Adipocyte (in vitro differentiated cells): ENCODE results near the gene PSMC3IP.
A peak's percentile ranks its signal among the peaks of the same experiment; 100 is the strongest.
"Not testable (repeated sequence)": the region's sequence is repeated elsewhere in the genome, so short reads cannot be mapped to it uniquely, and the experiment has no call there.

Experiments used
- DNase-seq: peaks from one replicate; pipeline ENCODE4 v3.0.0-alpha.2; 2015; ENCODE audit warnings: low read depth
- H3K27me3 ChIP-seq: replicated peaks from 2 replicates; pipeline ENCODE4 v1.7.0; 2013; ENCODE audit warnings: mild to moderate bottlenecking, low read length, moderate library complexity; ENCODE audit not compliant: control insufficient read depth, insufficient read depth
- H3K36me3 ChIP-seq: 2 replicates; pipeline ENCODE4 v1.7.0; 2013; ENCODE audit warnings: low read length, mild to moderate bottlenecking, moderate library complexity; ENCODE audit not compliant: control insufficient read depth, insufficient read depth, severe bottlenecking
- H3K4me1 ChIP-seq: 2 replicates; pipeline ENCODE4 v1.7.0; 2013; ENCODE audit warnings: mild to moderate bottlenecking, low read length, moderate library complexity; ENCODE audit not compliant: control insufficient read depth, insufficient read depth
- H3K4me3 ChIP-seq: 2 replicates; pipeline ENCODE4 v1.7.0; 2013; ENCODE audit warnings: mild to moderate bottlenecking, low read length, moderate library complexity
- H3K9ac ChIP-seq: 2 replicates; pipeline ENCODE4 v1.7.0; 2013; ENCODE audit warnings: mild to moderate bottlenecking, low read length, moderate library complexity
- H3K9me3 ChIP-seq: 2 replicates; pipeline ENCODE4 v1.7.0; 2013; ENCODE audit warnings: mild to moderate bottlenecking, low read length, moderate library complexity; ENCODE audit not compliant: control insufficient read depth

The PSMC3IP gene

DNA sequence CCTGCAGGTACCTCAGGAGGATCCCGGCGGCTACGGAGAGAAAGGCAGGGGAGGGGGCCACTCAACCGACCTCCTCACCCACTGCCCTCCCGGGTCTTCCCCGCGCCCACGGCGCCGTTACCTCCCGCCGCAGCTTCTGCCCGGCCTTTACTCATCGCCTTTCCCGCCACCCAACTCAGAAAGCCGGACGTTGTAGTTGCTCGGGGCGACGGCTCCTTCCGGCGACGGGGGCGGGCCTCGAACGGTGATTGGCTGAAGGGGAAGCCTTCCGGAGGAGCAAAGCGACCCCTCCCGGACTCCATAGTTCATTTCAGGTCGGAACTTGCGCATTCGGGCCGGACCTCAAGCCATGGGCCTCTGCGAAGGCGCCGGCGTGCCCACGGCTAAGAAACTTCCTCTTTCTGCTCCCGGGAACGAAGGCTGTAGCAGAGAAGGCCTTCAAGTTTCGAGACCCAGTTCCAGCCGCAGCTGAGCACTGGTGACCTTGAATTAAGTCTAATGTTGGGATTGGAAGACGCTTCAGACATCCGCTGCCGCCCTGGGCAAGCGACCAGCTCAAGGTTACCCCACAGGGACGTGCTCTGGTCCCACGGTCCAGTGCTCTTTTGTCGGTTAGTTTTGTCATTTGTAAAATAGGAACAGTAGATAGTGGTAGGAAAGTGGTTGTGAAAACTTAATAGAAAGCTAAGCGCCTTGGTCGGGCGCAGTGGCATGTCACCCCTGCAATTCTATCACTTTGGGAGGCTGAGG is at the start of gene PSMC3IP:
TSS of gene PSMC3IP (minus strand) at position 198 of the 750 bp plus-strand sequence. CDS start at position 155, 43 bp downstream.
- DNase-seq: peak; percentile 98
- H3K9ac ChIP-seq: peak within 1 kb of the TSS; percentile 99
- no peaks in the 10 kb centered on the region for H3K27me3 ChIP-seq
- H3K4me3 ChIP-seq: peak within 1 kb of the TSS; percentile 96
- peaks cover 27% of the 10 kb centered on the region for H3K4me1 ChIP-seq
- no peaks in the 10 kb centered on the region for H3K9me3 ChIP-seq
- peaks cover 60% of the 10 kb centered on the region for H3K36me3 ChIP-seq

- Histone ChIP-seq H3K4me1 (no peaks in the 10 kb centered on the region), H3K4me3 (no peak overlapping the region), H3K9ac (no peak overlapping the region), H3K27me3 (no peaks in the 10 kb centered on the region), H3K9me3 (no peaks in the 10 kb centered on the region), H3K36me3 (no peaks in the 10 kb centered on the region)
- no peak for DNase-seq
Observed at GRCh38 chr17:42623732-42624596, 46.4 kb upstream of the PSMC3IP start.

- H3K4me1 ChIP-seq: peaks cover 4% of the 10 kb centered on the region
- no peak for DNase-seq
- no peak overlapping the region for H3K4me3 ChIP-seq
- H3K27me3 ChIP-seq: no peaks in the 10 kb centered on the region
- H3K9ac ChIP-seq: no peak overlapping the region
- no peaks in the 10 kb centered on the region for H3K9me3 ChIP-seq
- no peaks in the 10 kb centered on the region for H3K36me3 ChIP-seq
Observed at GRCh38 chr17:42623271-42623670, 45.7 kb upstream of the PSMC3IP start.

GRCh38 chr17:42621987-42622386 is 44.5 kb upstream of the PSMC3IP start:
- not testable (repeated sequence) for H3K9ac ChIP-seq, H3K9me3 ChIP-seq, H3K27me3 ChIP-seq, DNase-seq, H3K36me3 ChIP-seq, H3K4me3 ChIP-seq, H3K4me1 ChIP-seq

GRCh38 chr17:42618442-42619150 is 41.1 kb upstream of the PSMC3IP start:
- DNase-seq: no peak
- Histone ChIP-seq H3K9ac (no peak overlapping the region), H3K27me3 (no peaks in the 10 kb centered on the region), H3K9me3 (no peaks in the 10 kb centered on the region), H3K4me1 (peaks cover 6% of the 10 kb centered on the region), H3K4me3 (no peak overlapping the region), H3K36me3 (peaks cover 24% of the 10 kb centered on the region)

- DNase-seq: no peak
- Histone ChIP-seq H3K36me3 (peaks cover 30% of the 10 kb centered on the region), H3K4me1 (peaks cover 6% of the 10 kb centered on the region), H3K9me3 (no peaks in the 10 kb centered on the region), H3K27me3 (no peaks in the 10 kb centered on the region), H3K9ac (no peak overlapping the region), H3K4me3 (no peak overlapping the region)
Observed at GRCh38 chr17:42617956-42618431, 40.5 kb upstream of the PSMC3IP start.

DNA sequence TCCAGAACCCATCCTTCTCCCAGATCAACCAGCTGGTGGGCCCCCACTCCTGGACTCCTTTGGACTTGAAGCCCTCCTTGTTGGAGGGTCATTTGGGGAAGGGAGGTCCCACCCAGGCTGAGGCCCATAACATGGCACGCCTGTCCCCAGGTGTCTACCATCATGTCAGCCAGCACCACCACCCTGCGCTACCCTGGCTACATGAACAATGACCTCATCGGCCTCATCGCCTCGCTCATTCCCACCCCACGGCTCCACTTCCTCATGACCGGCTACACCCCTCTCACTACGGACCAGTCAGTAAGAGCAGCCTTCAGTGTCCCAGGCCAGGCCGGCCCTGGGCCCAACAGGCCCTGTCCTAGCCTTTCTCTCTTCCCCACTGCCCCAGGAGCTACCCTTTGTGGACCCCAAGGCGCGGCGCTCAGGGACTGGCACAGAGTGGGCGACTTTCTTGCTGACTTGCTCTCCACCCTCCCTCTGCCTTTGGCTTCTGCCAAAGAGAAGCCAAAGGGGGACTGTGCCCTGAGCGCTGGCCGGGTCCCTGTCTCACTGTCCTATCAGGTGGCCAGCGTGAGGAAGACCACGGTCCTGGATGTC is 36.3 kb upstream of the PSMC3IP start:
- Histone ChIP-seq H3K9me3 (no peaks in the 10 kb centered on the region), H3K36me3 (peaks cover 44% of the 10 kb centered on the region), H3K9ac (no peak overlapping the region), H3K27me3 (no peaks in the 10 kb centered on the region), H3K4me3 (no peak overlapping the region), H3K4me1 (peaks cover 10% of the 10 kb centered on the region)
- no peak for DNase-seq

GRCh38 chr17:42612013-42612412 is 34.5 kb upstream of the PSMC3IP start:
- H3K4me3 ChIP-seq: no peak overlapping the region

DNA sequence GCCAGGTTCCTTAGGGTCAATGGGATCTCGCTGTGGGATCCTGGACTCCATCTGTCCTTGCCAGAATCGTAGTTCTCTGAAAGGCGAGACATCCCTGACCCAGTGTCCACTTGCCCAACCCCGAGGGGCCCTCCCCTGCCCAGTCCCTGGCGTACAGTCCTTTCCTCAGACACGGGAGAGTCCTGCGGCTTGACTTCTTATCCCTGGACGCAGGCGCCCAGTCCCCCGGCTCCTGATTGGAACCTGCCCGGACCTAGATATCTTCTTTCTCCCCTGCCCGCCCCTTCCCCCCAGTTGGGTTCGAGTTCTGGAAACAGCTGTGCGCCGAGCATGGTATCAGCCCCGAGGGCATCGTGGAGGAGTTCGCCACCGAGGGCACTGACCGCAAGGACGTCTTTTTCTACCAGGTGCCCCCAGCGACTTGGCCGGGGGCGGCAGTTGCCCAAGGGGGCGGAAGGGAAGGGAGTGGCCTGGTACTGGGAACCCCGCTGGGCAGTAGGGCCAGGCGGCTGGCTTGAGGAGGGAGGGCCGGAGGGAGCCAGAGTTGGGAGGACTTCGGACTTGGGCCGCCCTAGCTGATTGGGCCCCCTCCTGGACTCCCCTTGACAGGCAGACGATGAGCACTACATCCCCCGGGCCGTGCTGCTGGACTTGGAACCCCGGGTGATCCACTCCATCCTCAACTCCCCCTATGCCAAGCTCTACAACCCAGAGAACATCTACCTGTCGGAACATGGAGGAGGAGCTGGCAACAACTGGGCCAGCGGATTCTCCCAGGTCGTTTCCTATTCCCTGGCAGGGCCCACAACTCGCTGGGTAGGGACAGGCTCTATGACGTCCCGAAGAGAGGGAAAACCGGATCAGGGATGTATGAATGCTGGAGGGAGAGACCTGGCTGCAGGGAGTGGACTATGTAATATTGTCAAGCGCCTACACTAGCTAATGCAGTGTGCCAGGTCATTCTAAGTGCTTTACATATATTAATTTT is 32.6 kb upstream of the PSMC3IP start:
- H3K9ac ChIP-seq: peak overlapping the region; percentile 84
- not testable (repeated sequence) for DNase-seq, H3K9me3 ChIP-seq, H3K27me3 ChIP-seq
- H3K4me1 ChIP-seq: peaks cover 12% of the 10 kb centered on the region
- peak overlapping the region; percentile 95 for H3K4me3 ChIP-seq
- peaks cover 34% of the 10 kb centered on the region for H3K36me3 ChIP-seq

More at GRCh38 chr17:42612013-42612412, 34.5 kb upstream of the PSMC3IP start:
- Histone ChIP-seq H3K9ac (no peak overlapping the region), H3K9me3 (no peaks in the 10 kb centered on the region), H3K27me3 (no peaks in the 10 kb centered on the region), H3K36me3 (peaks cover 44% of the 10 kb centered on the region), H3K4me1 (peaks cover 12% of the 10 kb centered on the region)
- no peak for DNase-seq
